AG09319 (cell line): Measurements from ENCODE around the gene HERC2.
"Not testable (repeated sequence)": the region's sequence is repeated elsewhere in the genome, so short reads cannot be mapped to it uniquely, and the experiment has no call there.

Experiments
- DNase-seq: peaks from one replicate; pipeline ENCODE4 v3.0.0-alpha.2; 2010; ENCODE audit warnings: low read depth; ENCODE audit errors: extremely low read depth
- CTCF ChIP-seq: IDR thresholded peaks from 2 replicates; pipeline ENCODE4 v1.5.1; 2011; ENCODE audit warnings: low read depth, mild to moderate bottlenecking, inconsistent platforms, low read length, moderate library complexity

HERC2 gene

GRCh38 chr15:28196581-28196980 is 125.4 kb downstream of the HERC2 start:
- not testable (repeated sequence) for DNase-seq

- DNase-seq, result no peak
- TF ChIP-seq CTCF, result no peak
Measured at GRCh38 chr15:28192772-28193171, 129.2 kb downstream of the HERC2 start.

GRCh38 chr15:28191832-28192231 is 130.1 kb downstream of the HERC2 start:
- peak; percentile 60 for TF ChIP-seq CTCF
- DNase-seq, result peak; percentile 24

- no peak for TF ChIP-seq CTCF
- no peak for DNase-seq
Measured at GRCh38 chr15:28190391-28191174, 131.4 kb downstream of the HERC2 start.

GRCh38 chr15:28185148-28185895 is 136.7 kb downstream of the HERC2 start:
- no peak for DNase-seq
- TF ChIP-seq CTCF, result no peak

GRCh38 chr15:28184166-28184565 is 137.8 kb downstream of the HERC2 start:
- DNase-seq, result no peak
- TF ChIP-seq CTCF, result no peak

- no peak for TF ChIP-seq CTCF
- DNase-seq, result no peak
Measured at GRCh38 chr15:28182731-28183130, 139.2 kb downstream of the HERC2 start.

- no peak for DNase-seq
- no peak for TF ChIP-seq CTCF
Measured at GRCh38 chr15:28182216-28182615, 139.8 kb downstream of the HERC2 start.
